ENCODE data around the gene ARL8A. TPM values are rescaled to one million over a fixed set of nuclear protein-coding genes. Genes with fewer than 3 reads are reported as not detected.

The ARL8A gene
- total RNA-seq, 1 donor from 2014 or later = 79.5 TPM

Other genes starting within 250 kb of the ARL8A start
- gene LMOD1, start 198.2 kb downstream of the ARL8A start, total RNA-seq = 123 TPM
- 41.4 TPM for gene TIMM17A, start 189.2 kb downstream of the ARL8A start, total RNA-seq
- gene RNPEP, start 162.1 kb downstream of the ARL8A start, total RNA-seq = 57.1 TPM
- gene ELF3, start 134.2 kb downstream of the ARL8A start, total RNA-seq = 1,345 TPM
- gene GPR37L1, start 21.8 kb downstream of the ARL8A start, total RNA-seq = 0.10 TPM
- gene PTPN7, start 15.9 kb upstream of the ARL8A start, total RNA-seq = 4.2 TPM
- 9.2 TPM for gene LGR6, start 49.1 kb upstream of the ARL8A start, total RNA-seq
- 3.3 TPM for gene UBE2T, start 197.2 kb upstream of the ARL8A start, total RNA-seq
- 207 TPM for gene PPP1R12B, start 204.0 kb upstream of the ARL8A start, total RNA-seq

All from ureter (tissue), 1 donor.